GM18951 (cell line): ENCODE results near the gene DEFB113.
"Not testable (repeated sequence)": the region's sequence is repeated elsewhere in the genome, so short reads cannot be mapped to it uniquely, and the experiment has no call there.

Experiments
- POLR2A ChIP-seq: IDR thresholded peaks from 4 replicates; pipeline ENCODE4 v1.6.1; 2011; ENCODE audit warnings: mild to moderate bottlenecking; ENCODE audit not compliant: insufficient read length, insufficient read depth; ENCODE audit errors: extremely low read depth
- in situ Hi-C: fragments of 300-500 bp; cut with MboI; formaldehyde crosslinking; loops from one replicate; pipeline ENCODE4 v1.12.0; 2022; ENCODE audit warnings: low sequenced_read_pairs, mixed read lengths, inconsistent platforms; ENCODE audit not compliant: unreplicated experiment

DEFB113 gene

DNA sequence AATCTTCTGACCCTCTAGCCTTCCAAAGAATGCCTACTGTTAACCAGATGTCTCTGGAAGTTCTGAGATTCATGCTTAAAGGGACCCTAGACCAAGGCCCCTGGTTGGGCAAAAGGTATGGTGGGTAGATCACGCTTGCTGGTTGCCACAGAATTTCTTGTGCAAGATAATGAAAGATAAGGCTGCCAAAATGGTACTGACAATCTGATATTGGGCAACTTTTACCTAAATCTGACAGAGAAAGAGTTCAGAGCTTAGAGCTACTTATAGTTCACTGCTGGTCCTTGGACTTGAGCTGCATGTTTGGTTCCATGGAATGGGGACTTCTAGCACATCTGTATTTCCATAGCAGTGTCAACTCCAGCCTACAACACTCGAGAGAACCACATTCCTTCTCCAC, 17.5 kb downstream of the DEFB113 start:
- in situ Hi-C loops: no loop called here
- TF ChIP-seq POLR2A: no peak

GRCh38 chr6:49950415-49950751, 19.0 kb downstream of the DEFB113 start:
- in situ Hi-C loops: no loop called here
- TF ChIP-seq POLR2A: no peak

- no peak for TF ChIP-seq POLR2A
- in situ Hi-C loops: no loop called here
These were observed 20.4 kb downstream of the DEFB113 start for GRCh38 chr6:49949062-49949461.

DNA sequence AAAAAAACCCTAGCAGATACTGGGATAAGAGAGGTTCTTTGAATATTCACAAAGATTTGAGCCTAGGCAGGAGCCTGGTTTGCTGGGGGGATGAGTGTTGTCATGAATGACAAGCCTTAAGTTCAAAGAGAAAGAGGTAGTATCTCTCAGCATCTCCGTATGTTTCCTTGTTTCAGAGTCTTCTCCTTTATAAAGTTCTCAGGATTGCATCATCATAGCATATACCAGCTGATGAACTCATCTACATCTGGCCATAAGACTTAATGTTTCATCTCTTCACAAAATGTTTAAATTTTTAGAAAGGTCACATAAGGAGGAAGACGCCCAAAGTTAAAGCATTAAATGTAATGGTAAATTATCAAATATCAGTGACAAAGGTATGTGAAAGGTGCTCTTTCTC, 22.6 kb downstream of the DEFB113 start:
- in situ Hi-C loops: no loop called here
- no peak for TF ChIP-seq POLR2A

- in situ Hi-C loops: not testable (repeated sequence)
These were observed 25.4 kb downstream of the DEFB113 start for GRCh38 chr6:49944068-49944467.

DNA sequence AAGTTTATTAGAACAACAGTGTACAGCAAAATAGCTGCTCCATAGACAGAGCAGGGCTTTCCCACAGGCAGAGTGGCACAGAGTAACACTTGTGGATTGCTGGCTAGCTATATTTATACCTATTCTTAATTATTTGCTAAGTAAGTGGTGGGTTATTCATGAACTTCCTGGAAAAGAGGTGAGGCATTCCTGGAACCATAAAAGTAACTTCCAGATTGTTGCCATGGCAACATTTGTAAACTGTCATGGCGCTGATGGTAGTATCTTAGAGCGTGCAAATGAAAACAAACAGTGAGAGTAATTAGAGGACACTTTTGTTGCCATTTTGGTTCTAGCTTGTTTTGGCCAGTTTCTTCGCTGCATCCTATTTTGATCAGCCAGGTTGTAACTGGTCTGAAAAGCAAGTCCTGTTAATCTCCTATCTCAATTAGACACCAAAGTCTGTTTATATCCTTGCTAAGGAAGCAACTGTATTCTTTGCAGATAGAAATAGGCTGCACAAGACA, 29.4 kb downstream of the DEFB113 start:
- in situ Hi-C loops: no loop called here
- TF ChIP-seq POLR2A: no peak

DNA sequence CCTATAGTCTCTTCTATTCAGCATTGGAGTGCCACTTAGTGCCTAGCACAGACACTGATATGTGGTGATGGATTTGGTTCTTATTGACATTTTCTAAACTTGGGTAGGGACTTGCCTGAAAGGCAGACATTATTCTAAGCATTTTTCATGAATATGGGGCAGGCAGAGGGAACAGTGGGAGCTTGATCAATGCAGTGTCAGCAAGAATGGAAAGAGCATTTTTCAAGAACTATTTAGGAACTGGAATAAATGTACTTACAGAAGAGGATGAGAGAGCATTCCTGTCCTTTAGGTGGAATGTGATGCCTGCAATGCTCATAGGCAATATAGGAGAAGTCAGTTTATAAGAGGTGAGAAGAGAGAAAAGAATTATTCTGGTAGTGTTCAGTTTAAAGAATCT, 31.6 kb downstream of the DEFB113 start:
- no peak for TF ChIP-seq POLR2A
- in situ Hi-C loops: no loop called here

GRCh38 chr6:49937017-49937416, 32.4 kb downstream of the DEFB113 start:
- no peak for TF ChIP-seq POLR2A
- in situ Hi-C loops: no loop called here

GRCh38 chr6:49935387-49935786, 34.0 kb downstream of the DEFB113 start:
- in situ Hi-C loops: no loop called here
- TF ChIP-seq POLR2A: no peak

- in situ Hi-C loops: no loop called here
- TF ChIP-seq POLR2A: no peak
These were observed 34.7 kb downstream of the DEFB113 start for GRCh38 chr6:49934770-49935169.

GRCh38 chr6:49933526-49933925, 35.9 kb downstream of the DEFB113 start:
- in situ Hi-C loops: no loop called here
- TF ChIP-seq POLR2A: no peak

DNA sequence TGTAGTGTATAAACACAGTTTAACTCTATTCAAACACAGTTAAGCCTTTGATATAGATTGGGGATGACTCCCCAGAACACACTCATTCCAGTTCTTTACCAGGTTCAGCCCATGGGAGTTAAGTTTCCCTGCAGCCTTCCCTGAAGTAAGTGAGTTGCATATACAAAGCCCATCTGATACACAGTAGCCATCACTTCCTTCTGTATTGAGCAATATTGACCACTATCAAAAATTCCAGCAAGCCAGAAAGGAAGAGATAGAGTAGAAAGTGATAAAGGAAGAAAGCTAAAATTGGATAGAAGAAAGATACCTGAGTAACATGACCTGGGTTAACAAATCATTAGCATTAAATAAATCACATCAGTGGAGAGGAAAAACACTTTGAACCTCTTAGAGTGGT, 40.1 kb downstream of the DEFB113 start:
- in situ Hi-C loops: no loop called here
- no peak for TF ChIP-seq POLR2A

DNA sequence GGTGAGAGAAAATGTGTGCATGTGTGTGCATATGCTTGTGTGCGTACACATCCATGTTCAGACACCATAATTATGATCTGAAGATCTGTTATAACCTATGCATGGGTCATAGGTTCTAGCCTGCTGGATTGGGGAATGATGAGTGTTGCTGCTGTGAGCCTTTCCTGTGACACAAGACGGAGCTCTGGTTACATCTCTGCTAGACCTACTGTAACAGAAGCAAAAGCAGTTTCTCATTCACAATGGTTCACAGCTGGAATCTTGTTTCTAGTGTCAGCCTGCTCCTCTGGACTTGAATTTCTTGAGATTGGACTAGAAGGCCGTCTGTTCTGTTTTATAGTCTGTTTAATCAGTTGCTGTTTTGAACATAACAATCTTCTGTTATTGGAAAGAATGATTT, 45.6 kb downstream of the DEFB113 start:
- in situ Hi-C loops: no loop called here

DNA sequence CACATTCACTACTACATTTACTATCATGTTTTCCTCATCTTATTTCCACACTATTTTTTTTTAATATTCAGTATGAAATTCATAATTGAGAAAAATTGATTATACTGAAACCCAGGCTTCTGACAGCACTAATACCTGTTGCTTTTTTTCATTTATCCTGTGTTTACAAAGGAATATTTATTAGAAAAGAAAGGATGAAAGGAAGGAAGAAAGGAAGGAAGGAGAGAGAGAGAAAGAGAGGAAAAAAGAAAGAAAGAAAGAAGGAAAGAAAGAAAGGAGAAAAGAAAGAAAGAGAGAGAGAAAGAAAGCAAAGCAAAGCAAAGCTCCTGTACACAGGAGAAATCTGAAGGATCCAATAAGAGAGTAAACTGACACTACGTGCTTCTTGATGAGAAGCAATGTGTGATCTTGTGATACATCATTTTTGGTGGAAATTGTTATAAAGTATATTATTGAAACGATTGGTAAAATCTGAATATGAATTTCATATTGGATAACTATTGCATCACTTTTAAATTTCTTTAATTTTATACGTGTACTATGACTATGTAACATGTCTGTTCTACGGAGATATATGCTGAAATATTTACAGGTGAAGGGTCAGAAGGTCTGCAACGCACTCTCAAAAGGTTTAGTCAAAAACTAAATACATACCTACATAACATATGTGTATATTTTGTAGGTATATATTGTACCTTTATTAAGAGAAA, 49.3 kb downstream of the DEFB113 start:
- no peak for TF ChIP-seq POLR2A
- in situ Hi-C loops: no loop called here

More for the DNA sequence above, 45.6 kb downstream of the DEFB113 start:
- no peak for TF ChIP-seq POLR2A

- TF ChIP-seq POLR2A: no peak
- in situ Hi-C loops: no loop called here
These were observed 50.2 kb downstream of the DEFB113 start for GRCh38 chr6:49919261-49919660.
